Kidney (tissue), 14 donors: ENCODE results near the gene GPR17. TPM values are rescaled to one million over a fixed set of nuclear protein-coding genes. Genes with fewer than 3 reads are reported as not detected.

Source experiments
- DNase-seq, 5 donors: peaks; one replicate each; pipeline ENCODE4 v3.0.0-alpha.2; 2013 to 2020
- FAIRE-seq: peaks from 2 replicates; lab custom pipeline; 2012; peaks lifted over from hg19 to GRCh38; lab: Jason Lieb, UNC
- H3K27ac ChIP-seq, 2 donors: one replicate each; pipeline ENCODE4 v1.7.0; 2013; ENCODE audit warnings: low read depth in 2 of 2, low read length in 2 of 2, inconsistent platforms in 1 of 2
- H3K27me3 ChIP-seq: one replicate; pipeline ENCODE4 v1.7.1; 2013; ENCODE audit warnings: low read length, inconsistent platforms; ENCODE audit not compliant: control insufficient read depth, insufficient read depth
- H3K36me3 ChIP-seq, 3 donors: one replicate each; pipeline versions ENCODE4 v1.7.0 to v1.7.1; 2013; ENCODE audit warnings: low read length in 3 of 3, control low read depth in 1 of 3, inconsistent platforms in 1 of 3; ENCODE audit not compliant: insufficient read depth in 3 of 3, control insufficient read depth in 2 of 3
- H3K4me1 ChIP-seq, 3 donors: one replicate each; pipeline versions ENCODE4 v1.7.0 to v1.7.1; 2013; ENCODE audit warnings: low read length in 3 of 3, inconsistent platforms in 1 of 3, low read depth in 1 of 3; ENCODE audit not compliant: control insufficient read depth in 2 of 3, insufficient read depth in 2 of 3
- H3K4me3 ChIP-seq, 3 donors: one replicate each; pipeline versions ENCODE4 v1.7.0 to v1.8.1; 2013; ENCODE audit warnings: low read length in 3 of 3, control low read depth in 1 of 3, inconsistent platforms in 1 of 3
- H3K9ac ChIP-seq, 3 donors: one replicate each; pipeline versions ENCODE4 v1.7.0 to v1.7.1; 2013; ENCODE audit warnings: low read length in 3 of 3, control low read depth in 1 of 3, inconsistent platforms in 1 of 3
- H3K9me3 ChIP-seq, 3 donors: one replicate each; pipeline versions ENCODE4 v1.7.0 to v1.7.1; 2013; ENCODE audit warnings: low read length in 3 of 3, control low read depth in 1 of 3, inconsistent platforms in 1 of 3; ENCODE audit not compliant: control insufficient read depth in 2 of 3, insufficient read depth in 1 of 3
- CTCF ChIP-seq: IDR thresholded peaks from 3 replicates; pipeline ENCODE4 v1.5.1; 2012; ENCODE audit warnings: mild to moderate bottlenecking, moderate library complexity, borderline replicate concordance; ENCODE audit not compliant: insufficient read depth; ENCODE audit errors: extremely low read depth
- intact Hi-C: fragments of 100-400 bp; cut with DNase I; formaldehyde crosslinking; loops from one replicate; pipeline ENCODE4 v1.11.1; 2022
- polyA plus RNA-seq: library from polyadenylated mRNA; stranded (reverse); fragments of 350-450 nt; fragmentation: Illumina TruSeq; extraction: RNeasy Lipid Tissue Mini Kit (QIAGEN cat#74804); gene quantifications from one replicate; pipeline ENCODE4 v1.2.3, GENCODE V29; 2014; ENCODE audit warnings: low read depth, low replicate concordance; ENCODE audit not compliant: insufficient read depth
- total RNA-seq: library from RNA; stranded (reverse); fragmentation: NEBNext Ultra II Directional; extraction: Animal tissue kit (Norgen Biotek cat#: 25700); gene quantifications from one replicate; pipeline ENCODE4 v1.2.1, GENCODE V29; 2021
- donor health status: control.
- donor health status: control.
- donor health status: control.
- donor health status: control.
- donor health status: control.
- donor health status: DM: yes; HTN: yes; CAD: no.
- donor health status: Normal renal cell carcinoma (clear cell type).

The GPR17 gene
- total and polyA plus RNA-seq, 2 donors from 2014 or later: 0.39 to 0.50 TPM

- no peak for DNase-seq
- Histone ChIP-seq H3K9me3 (no peaks in the 10 kb centered on the region), H3K9ac (no peak overlapping the region), H3K36me3 (no peaks in the 10 kb centered on the region), H3K27me3 (no peaks in the 10 kb centered on the region), H3K4me3 (no peak overlapping the region), H3K27ac (no peak overlapping the region), H3K4me1 (peaks cover 0 to 4% (median 0%) of the 10 kb centered on the region in 3 donors)
- TF ChIP-seq CTCF: no peak
- FAIRE-seq: no peak
- intact Hi-C loops: no loop called here
Measured at GRCh38 chr2:127631997-127632581, 13.9 kb upstream of the GPR17 start.

GRCh38 chr2:127632592-127633489, 13.1 kb upstream of the GPR17 start:
- no peaks in the 10 kb centered on the region for H3K36me3 ChIP-seq
- FAIRE-seq: no peak
- H3K27ac ChIP-seq: no peak overlapping the region
- peaks cover 0 to 10% (median 0%) of the 10 kb centered on the region in 3 donors for H3K4me1 ChIP-seq
- intact Hi-C loops: no loop called here
- TF ChIP-seq CTCF: no peak
- no peak overlapping the region for H3K9ac ChIP-seq
- H3K9me3 ChIP-seq: no peaks in the 10 kb centered on the region
- peak in 1 of 5 donors; percentile 44 for DNase-seq
- no peaks in the 10 kb centered on the region for H3K27me3 ChIP-seq
- no peak overlapping the region for H3K4me3 ChIP-seq

GRCh38 chr2:127633556-127634065, 12.3 kb upstream of the GPR17 start:
- H3K36me3 ChIP-seq: no peaks in the 10 kb centered on the region
- no peak overlapping the region for H3K4me3 ChIP-seq
- DNase-seq (peak in 1 of 5 donors; percentile 46), FAIRE-seq (no peak)
- intact Hi-C loops: no loop called here
- no peak overlapping the region for H3K9ac ChIP-seq
- H3K27ac ChIP-seq: no peak overlapping the region
- peaks cover 0 to 12% (median 0%) of the 10 kb centered on the region in 3 donors for H3K4me1 ChIP-seq
- no peaks in the 10 kb centered on the region for H3K9me3 ChIP-seq
- TF ChIP-seq CTCF: no peak
- no peaks in the 10 kb centered on the region for H3K27me3 ChIP-seq
